Transverse colon (tissue), 4 donors: ENCODE results near the gene SMCO4. TPM values are rescaled to one million over a fixed set of nuclear protein-coding genes. Genes with fewer than 3 reads are reported as not detected.

ENCODE experiments used
- DNase-seq: peaks from one replicate; pipeline ENCODE4 v3.0.0-alpha.2; 2019
- H3K27ac ChIP-seq, 4 donors: fragments of 200-600 bp; sonication (generic); 2 replicates each; pipeline ENCODE4 v1.5.1; 2016 to 2018; ENCODE audit warnings: inconsistent platforms in 4 of 4
- H3K27me3 ChIP-seq: fragments of 200-600 bp; sonication (generic); 2 replicates; pipeline ENCODE4 v1.5.1; 2017; ENCODE audit warnings: inconsistent platforms
- H3K36me3 ChIP-seq, 4 donors: fragments of 200-600 bp; sonication (generic); 2 replicates each; pipeline ENCODE4 v1.5.1; 2017 to 2019; ENCODE audit warnings: inconsistent platforms in 4 of 4
- H3K4me1 ChIP-seq, 4 donors: fragments of 200-600 bp; sonication (generic); 2 replicates each; pipeline ENCODE4 v1.5.1; 2017 to 2020; ENCODE audit warnings: inconsistent platforms in 4 of 4
- H3K4me3 ChIP-seq, 4 donors: fragments of 200-600 bp; sonication (generic); 1 replicate in 1 of 4; 2 replicates in 3 of 4; pipeline versions ENCODE4 v1.5.1 to v1.6.1; 2017 to 2019; ENCODE audit warnings: inconsistent platforms in 4 of 4
- H3K9me3 ChIP-seq, 2 donors: fragments of 200-600 bp; sonication (generic); 2 replicates each; pipeline ENCODE4 v1.5.1; 2017 to 2019; ENCODE audit warnings: inconsistent platforms in 2 of 2
- EP300 ChIP-seq: sonication (generic); formaldehyde crosslinking; IDR thresholded peaks from one replicate; pipeline ENCODE4 v1.6.1; 2017; ENCODE audit warnings: antibody characterized with exemption, low read depth
- POLR2A ChIP-seq: fragments of 450-650 bp; IDR thresholded peaks from one replicate; pipeline ENCODE4 v1.6.1; 2016; ENCODE audit warnings: antibody characterized with exemption, mild to moderate bottlenecking, moderate library complexity
- POLR2AphosphoS5 ChIP-seq, 3 donors: sonication (generic); formaldehyde crosslinking; IDR thresholded peaks; one replicate each; pipeline ENCODE4 v1.6.1; 2016; ENCODE audit warnings: antibody characterized with exemption in 3 of 3
- WGBS, 2 donors: methylation state at CpG; one replicate each; pipeline ENCODE4 v1.1.5; 2018; ENCODE audit warnings: low coverage in 1 of 2; 5-methylcytosine and 5-hydroxymethylcytosine counted together
- in situ Hi-C, 4 donors: fragments of 200-750 bp; cut with MboI; loops; one replicate each; pipeline versions ENCODE4 v1.15.0 to v1.15.1; 2017; ENCODE audit warnings: low sequenced_read_pairs in 3 of 4, low pct_ligation_motif_present in 1 of 4, low pct_unique_long_range_greater_than_20kb in 1 of 4
- intact Hi-C: fragments of 100-400 bp; cut with DNase I; formaldehyde crosslinking; loops from one replicate; pipeline ENCODE4 v1.15.1; 2023; ENCODE audit warnings: low total_unique reads
- total RNA-seq, 4 donors: library from RNA; depleted of rRNA; stranded (reverse); fragments of >200 nt; gene quantifications; one replicate each; pipeline ENCODE4 v1.1.0, GENCODE V29; 2016
- TF ChIP-seq, protein P1 (sequence below), 5 experiments: fragments of 200-600 bp in 3 of 5; fragments of 450-650 bp in 2 of 5; sonication (generic) in 3 of 5; IDR thresholded peaks; 1 replicate in 2 of 5; 2 replicates in 3 of 5; pipeline ENCODE4 v1.5.1; 2016 to 2017; ENCODE audit warnings: antibody characterized with exemption in 5 of 5, inconsistent platforms in 3 of 5, mild to moderate bottlenecking in 2 of 5, moderate library complexity in 1 of 5

The SMCO4 gene
- total RNA-seq, 4 donors from 2014 or later: 33.3 to 80.4 (median 37.0) TPM; not detected in 1

DNA sequence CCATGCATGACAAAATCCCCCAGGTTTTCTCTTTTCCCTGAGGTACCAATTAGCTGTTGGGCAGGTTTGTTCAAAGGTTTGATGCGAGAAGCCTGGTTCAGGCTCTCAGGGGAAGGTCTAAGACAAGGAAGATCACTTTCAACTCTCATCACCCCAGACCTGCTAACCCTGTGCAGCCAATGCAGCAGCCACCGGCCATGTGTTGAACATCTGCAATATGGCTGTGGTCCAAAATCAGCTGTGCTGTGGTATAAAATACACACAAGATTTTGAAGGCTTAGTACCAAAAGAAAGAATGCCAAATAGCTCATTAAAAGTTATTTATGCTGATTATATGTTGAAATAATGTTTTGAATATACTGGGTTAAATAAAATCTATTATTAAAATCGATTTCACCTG lies 58.5 kb downstream of the SMCO4 start:
- 60% methylated on average over 1 to 3 of the region's 3 CpGs for WGBS, 2 donors
- Histone ChIP-seq H3K27ac (no peak overlapping the region), H3K4me1 (peaks cover 0 to 40% (median 16%) of the 10 kb centered on the region in 4 donors), H3K27me3 (no peaks in the 10 kb centered on the region), H3K4me3 (no peak overlapping the region), H3K9me3 (no peaks in the 10 kb centered on the region), H3K36me3 (no peaks in the 10 kb centered on the region)
- in situ Hi-C loops (no loop called here), intact Hi-C loops (no loop called here)
- TF ChIP-seq POLR2AphosphoS5 (IDR thresholded peaks at IDR 0.05): no peak
- TF ChIP-seq, protein P1, sequence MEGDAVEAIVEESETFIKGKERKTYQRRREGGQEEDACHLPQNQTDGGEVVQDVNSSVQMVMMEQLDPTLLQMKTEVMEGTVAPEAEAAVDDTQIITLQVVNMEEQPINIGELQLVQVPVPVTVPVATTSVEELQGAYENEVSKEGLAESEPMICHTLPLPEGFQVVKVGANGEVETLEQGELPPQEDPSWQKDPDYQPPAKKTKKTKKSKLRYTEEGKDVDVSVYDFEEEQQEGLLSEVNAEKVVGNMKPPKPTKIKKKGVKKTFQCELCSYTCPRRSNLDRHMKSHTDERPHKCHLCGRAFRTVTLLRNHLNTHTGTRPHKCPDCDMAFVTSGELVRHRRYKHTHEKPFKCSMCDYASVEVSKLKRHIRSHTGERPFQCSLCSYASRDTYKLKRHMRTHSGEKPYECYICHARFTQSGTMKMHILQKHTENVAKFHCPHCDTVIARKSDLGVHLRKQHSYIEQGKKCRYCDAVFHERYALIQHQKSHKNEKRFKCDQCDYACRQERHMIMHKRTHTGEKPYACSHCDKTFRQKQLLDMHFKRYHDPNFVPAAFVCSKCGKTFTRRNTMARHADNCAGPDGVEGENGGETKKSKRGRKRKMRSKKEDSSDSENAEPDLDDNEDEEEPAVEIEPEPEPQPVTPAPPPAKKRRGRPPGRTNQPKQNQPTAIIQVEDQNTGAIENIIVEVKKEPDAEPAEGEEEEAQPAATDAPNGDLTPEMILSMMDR (IDR thresholded peaks at IDR 0.05): no peak
- TF ChIP-seq POLR2A: no peak
- no peak for TF ChIP-seq EP300
- no peak for DNase-seq

DNA sequence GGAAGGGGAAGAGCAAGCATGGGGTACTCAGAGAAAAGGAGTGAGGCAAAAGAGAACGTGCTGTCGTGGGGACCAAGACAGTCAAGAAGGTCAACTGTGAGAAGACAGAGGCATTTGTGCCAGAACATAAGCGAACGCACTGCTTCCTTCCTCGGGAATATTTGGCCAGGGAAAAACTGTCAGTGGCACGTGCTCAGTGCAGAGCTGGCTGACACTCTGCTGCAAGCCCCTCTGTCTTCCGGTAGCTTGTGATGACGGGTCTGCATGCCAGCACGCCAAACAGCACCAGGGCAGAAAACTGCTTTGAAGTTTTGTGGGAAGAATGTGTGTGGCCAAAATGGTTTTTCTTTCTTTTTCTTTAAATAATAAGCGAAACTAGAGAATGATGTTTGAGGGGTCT lies 60.6 kb downstream of the SMCO4 start:
- H3K4me1 ChIP-seq: peaks cover 0 to 38% (median 16%) of the 10 kb centered on the region in 4 donors
- H3K9me3 ChIP-seq: no peaks in the 10 kb centered on the region
- TF ChIP-seq EP300: no peak
- TF ChIP-seq POLR2AphosphoS5 (IDR thresholded peaks at IDR 0.05): no peak
- TF ChIP-seq, protein P1 (IDR thresholded peaks at IDR 0.05): no peak
- TF ChIP-seq POLR2A: no peak
- no peak for DNase-seq
- H3K27ac ChIP-seq: no peak overlapping the region
- in situ Hi-C loops: no loop called here
- 85 to 100% methylated on average over 7 to 10 of the region's 10 CpGs for WGBS, 2 donors
- intact Hi-C loops: no loop called here
- H3K4me3 ChIP-seq: no peak overlapping the region
- no peaks in the 10 kb centered on the region for H3K27me3 ChIP-seq
- no peaks in the 10 kb centered on the region for H3K36me3 ChIP-seq

DNA sequence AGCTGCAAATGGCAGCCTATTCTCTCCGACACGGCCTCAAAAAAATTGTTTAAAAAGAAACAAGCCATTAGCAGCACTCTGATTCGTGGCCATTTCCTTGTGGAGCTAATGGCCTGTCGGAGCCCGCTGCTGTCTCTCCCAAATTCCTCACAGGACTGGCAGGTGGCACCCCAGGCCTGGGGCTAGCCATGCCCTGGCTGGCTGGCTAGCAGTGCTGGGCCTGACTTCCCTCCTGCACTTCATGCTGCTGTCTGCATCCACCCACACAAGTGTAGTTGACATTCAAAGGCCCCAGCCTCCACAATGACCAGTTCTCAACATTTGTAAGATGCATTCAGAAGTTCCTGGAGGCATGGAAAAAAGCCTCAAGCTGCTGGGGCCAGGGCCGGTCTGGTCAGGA lies 61.5 kb downstream of the SMCO4 start:
- peaks cover 0 to 29% (median 9%) of the 10 kb centered on the region in 4 donors for H3K4me1 ChIP-seq
- H3K36me3 ChIP-seq: no peaks in the 10 kb centered on the region
- intact Hi-C loops (no loop called here), in situ Hi-C loops (no loop called here)
- peak overlapping the region in 3 of 4 donors; percentile 67 to 79 (median 70) for H3K27ac ChIP-seq
- WGBS, 2 donors: 80 to 84% methylated on average over 1 to 6 of the region's 6 CpGs
- H3K9me3 ChIP-seq: no peaks in the 10 kb centered on the region
- H3K27me3 ChIP-seq: no peaks in the 10 kb centered on the region
- no peak for DNase-seq
- H3K4me3 ChIP-seq: no peak overlapping the region
- no peak for TF ChIP-seq EP300
- TF ChIP-seq POLR2A: no peak
- no peak for TF ChIP-seq POLR2AphosphoS5 (IDR thresholded peaks at IDR 0.05)
- TF ChIP-seq, protein P1 (IDR thresholded peaks at IDR 0.05): no peak

DNA sequence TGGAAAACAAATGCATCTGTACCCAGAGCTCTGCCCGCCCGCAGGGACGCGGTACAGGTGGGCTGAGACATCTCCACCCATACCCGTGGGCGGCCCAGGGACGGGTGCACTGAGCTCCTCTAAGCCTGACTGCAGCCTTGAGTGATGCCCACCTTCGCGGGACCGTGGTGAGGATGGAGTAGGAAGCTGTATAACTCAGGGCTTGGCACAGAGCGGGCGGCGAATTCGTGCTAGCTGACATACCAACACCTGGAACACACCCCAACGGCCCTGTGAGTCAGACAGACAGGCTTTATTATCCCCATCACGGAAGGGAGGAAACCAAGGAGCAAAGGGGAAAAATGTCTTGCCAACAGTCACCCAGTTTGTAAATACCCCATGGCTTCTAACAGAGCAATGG lies 61.9 kb downstream of the SMCO4 start:
- no peak for TF ChIP-seq POLR2A
- TF ChIP-seq EP300: peak; percentile 50
- TF ChIP-seq, protein P1 (IDR thresholded peaks at IDR 0.05): peak in 1 of 5 experiments; percentile 47
- no peak for TF ChIP-seq POLR2AphosphoS5 (IDR thresholded peaks at IDR 0.05)
- WGBS, 2 donors: 78% methylated on average over 16 of the region's 16 CpGs; no CpG with 5 or more reads in 1 of the 2 donors
- intact Hi-C loops (no loop called here), in situ Hi-C loops (no loop called here)
- H3K4me3 ChIP-seq: no peak overlapping the region
- H3K36me3 ChIP-seq: no peaks in the 10 kb centered on the region
- no peaks in the 10 kb centered on the region for H3K9me3 ChIP-seq
- DNase-seq: peak; percentile 75
- H3K27me3 ChIP-seq: no peaks in the 10 kb centered on the region
- peaks cover 0 to 26% (median 8%) of the 10 kb centered on the region in 4 donors for H3K4me1 ChIP-seq
- H3K27ac ChIP-seq: peak overlapping the region in 3 of 4 donors; percentile 67 to 79 (median 70)
